ENCODE data around the gene RUNX2. TPM values are rescaled to one million over a fixed set of nuclear protein-coding genes. Genes with fewer than 3 reads are reported as not detected.

Gene RUNX2
- polyA plus RNA-seq, 1 donor from 2014 or later = not detected

GRCh38 chr6:45394586-45395095 is 66.5 kb downstream of the RUNX2 start:
- Histone ChIP-seq H3F3A (ENCODE audit: insufficient read depth, low read length, poor library complexity, severe bottlenecking) (no peaks in the 10 kb centered on the region), H3K79me2 (replicated peaks; ENCODE audit: insufficient read depth, low read length) (no peaks in the 10 kb centered on the region), H2AFZ (ENCODE audit: low read depth, low read length) (no peak overlapping the region), H3K4me2 (ENCODE audit: low read length) (no peak overlapping the region), H3K27me3 (ENCODE audit: insufficient read depth, low read depth, low read length) (no peaks in the 10 kb centered on the region), H3K27ac (ENCODE audit: low read length) (no peak overlapping the region), H3K9ac (ENCODE audit: low read length) (no peak overlapping the region), H3K9me2 (ENCODE audit: insufficient read depth, low read length) (no peaks in the 10 kb centered on the region), H3K4me3 (ENCODE audit: low read length) (no peak overlapping the region), H3K9me3 (ENCODE audit: low read length) (no peaks in the 10 kb centered on the region), H4K20me1 (ENCODE audit: insufficient read depth) (no peaks in the 10 kb centered on the region), H3K36me3 (ENCODE audit: insufficient read depth, low read length) (no peaks in the 10 kb centered on the region)
- no peak for TF ChIP-seq RAD21 (conservative IDR thresholded peaks at IDR 0.05)
- TF ChIP-seq MXI1 (conservative IDR thresholded peaks at IDR 0.05; ENCODE audit: poor library complexity, severe bottlenecking) = no peak
- no peak for TF ChIP-seq EZH2 (IDR thresholded peaks at IDR 0.05; ENCODE audit: borderline replicate concordance, insufficient read depth, low read length, poor library complexity, severe bottlenecking)
- no peak for TF ChIP-seq SMC3 (conservative IDR thresholded peaks at IDR 0.05; ENCODE audit: poor library complexity)

GRCh38 chr6:45398075-45398813 is 70.1 kb downstream of the RUNX2 start:
- H4K20me1 ChIP-seq (ENCODE audit: insufficient read depth) = no peaks in the 10 kb centered on the region
- no peaks in the 10 kb centered on the region for H3K27me3 ChIP-seq (ENCODE audit: insufficient read depth, low read depth, low read length)
- H3K27ac ChIP-seq (ENCODE audit: low read length) = no peak overlapping the region
- no peak overlapping the region for H3K4me2 ChIP-seq (ENCODE audit: low read length)
- no peaks in the 10 kb centered on the region for H3K9me2 ChIP-seq (ENCODE audit: insufficient read depth, low read length)
- no peaks in the 10 kb centered on the region for H3K79me2 ChIP-seq (replicated peaks; ENCODE audit: insufficient read depth, low read length)
- no peak overlapping the region for H3K4me3 ChIP-seq (ENCODE audit: low read length)
- no peak for TF ChIP-seq TAF1 (IDR thresholded peaks at IDR 0.05; ENCODE audit: low read depth)
- no peak for TF ChIP-seq POLR2AphosphoS5 (IDR thresholded peaks at IDR 0.05)
- no peak for TF ChIP-seq CTCF (IDR thresholded peaks at IDR 0.05; ENCODE audit: poor library complexity, severe bottlenecking)
- TF ChIP-seq EZH2 (IDR thresholded peaks at IDR 0.05; ENCODE audit: borderline replicate concordance, insufficient read depth, low read length, poor library complexity, severe bottlenecking) = no peak
- no peak for TF ChIP-seq MXI1 (conservative IDR thresholded peaks at IDR 0.05; ENCODE audit: poor library complexity, severe bottlenecking)
- TF ChIP-seq RAD21 (conservative IDR thresholded peaks at IDR 0.05) = no peak
- TF ChIP-seq, protein P1, sequence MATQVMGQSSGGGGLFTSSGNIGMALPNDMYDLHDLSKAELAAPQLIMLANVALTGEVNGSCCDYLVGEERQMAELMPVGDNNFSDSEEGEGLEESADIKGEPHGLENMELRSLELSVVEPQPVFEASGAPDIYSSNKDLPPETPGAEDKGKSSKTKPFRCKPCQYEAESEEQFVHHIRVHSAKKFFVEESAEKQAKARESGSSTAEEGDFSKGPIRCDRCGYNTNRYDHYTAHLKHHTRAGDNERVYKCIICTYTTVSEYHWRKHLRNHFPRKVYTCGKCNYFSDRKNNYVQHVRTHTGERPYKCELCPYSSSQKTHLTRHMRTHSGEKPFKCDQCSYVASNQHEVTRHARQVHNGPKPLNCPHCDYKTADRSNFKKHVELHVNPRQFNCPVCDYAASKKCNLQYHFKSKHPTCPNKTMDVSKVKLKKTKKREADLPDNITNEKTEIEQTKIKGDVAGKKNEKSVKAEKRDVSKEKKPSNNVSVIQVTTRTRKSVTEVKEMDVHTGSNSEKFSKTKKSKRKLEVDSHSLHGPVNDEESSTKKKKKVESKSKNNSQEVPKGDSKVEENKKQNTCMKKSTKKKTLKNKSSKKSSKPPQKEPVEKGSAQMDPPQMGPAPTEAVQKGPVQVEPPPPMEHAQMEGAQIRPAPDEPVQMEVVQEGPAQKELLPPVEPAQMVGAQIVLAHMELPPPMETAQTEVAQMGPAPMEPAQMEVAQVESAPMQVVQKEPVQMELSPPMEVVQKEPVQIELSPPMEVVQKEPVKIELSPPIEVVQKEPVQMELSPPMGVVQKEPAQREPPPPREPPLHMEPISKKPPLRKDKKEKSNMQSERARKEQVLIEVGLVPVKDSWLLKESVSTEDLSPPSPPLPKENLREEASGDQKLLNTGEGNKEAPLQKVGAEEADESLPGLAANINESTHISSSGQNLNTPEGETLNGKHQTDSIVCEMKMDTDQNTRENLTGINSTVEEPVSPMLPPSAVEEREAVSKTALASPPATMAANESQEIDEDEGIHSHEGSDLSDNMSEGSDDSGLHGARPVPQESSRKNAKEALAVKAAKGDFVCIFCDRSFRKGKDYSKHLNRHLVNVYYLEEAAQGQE (IDR thresholded peaks at IDR 0.05; ENCODE audit: borderline replicate concordance) = no peak
- TF ChIP-seq EP300 (conservative IDR thresholded peaks at IDR 0.05; ENCODE audit: poor library complexity, severe bottlenecking) = no peak
- TF ChIP-seq SMC3 (conservative IDR thresholded peaks at IDR 0.05; ENCODE audit: poor library complexity) = no peak
- H3F3A ChIP-seq (ENCODE audit: insufficient read depth, low read length, poor library complexity, severe bottlenecking) = no peaks in the 10 kb centered on the region
- no peaks in the 10 kb centered on the region for H3K9me3 ChIP-seq (ENCODE audit: low read length)
- H3K9ac ChIP-seq (ENCODE audit: low read length) = no peak overlapping the region
- H2AFZ ChIP-seq (ENCODE audit: low read depth, low read length) = no peak overlapping the region
- no peaks in the 10 kb centered on the region for H3K36me3 ChIP-seq (ENCODE audit: insufficient read depth, low read length)
